Sigmoid colon (tissue), 4 donors: ENCODE measurements around the gene TCAIM.

ENCODE experiments used
- POLR2AphosphoS5 ChIP-seq, 4 donors: sonication (generic); formaldehyde crosslinking; IDR thresholded peaks; one replicate each; pipeline ENCODE4 v1.6.1; 2017; ENCODE audit warnings: antibody characterized with exemption in 4 of 4
- TF ChIP-seq, protein P1 (sequence below), 4 experiments: fragments of 450-650 bp in 3 of 4; fragments of 200-600 bp in 1 of 4; IDR thresholded peaks; one replicate each; pipeline ENCODE4 v1.5.1; 2016 to 2019; ENCODE audit warnings: antibody characterized with exemption in 4 of 4, mild to moderate bottlenecking in 3 of 4, moderate library complexity in 2 of 4

- no peak for TF ChIP-seq POLR2AphosphoS5 (IDR thresholded peaks at IDR 0.05)
- TF ChIP-seq, protein P1, sequence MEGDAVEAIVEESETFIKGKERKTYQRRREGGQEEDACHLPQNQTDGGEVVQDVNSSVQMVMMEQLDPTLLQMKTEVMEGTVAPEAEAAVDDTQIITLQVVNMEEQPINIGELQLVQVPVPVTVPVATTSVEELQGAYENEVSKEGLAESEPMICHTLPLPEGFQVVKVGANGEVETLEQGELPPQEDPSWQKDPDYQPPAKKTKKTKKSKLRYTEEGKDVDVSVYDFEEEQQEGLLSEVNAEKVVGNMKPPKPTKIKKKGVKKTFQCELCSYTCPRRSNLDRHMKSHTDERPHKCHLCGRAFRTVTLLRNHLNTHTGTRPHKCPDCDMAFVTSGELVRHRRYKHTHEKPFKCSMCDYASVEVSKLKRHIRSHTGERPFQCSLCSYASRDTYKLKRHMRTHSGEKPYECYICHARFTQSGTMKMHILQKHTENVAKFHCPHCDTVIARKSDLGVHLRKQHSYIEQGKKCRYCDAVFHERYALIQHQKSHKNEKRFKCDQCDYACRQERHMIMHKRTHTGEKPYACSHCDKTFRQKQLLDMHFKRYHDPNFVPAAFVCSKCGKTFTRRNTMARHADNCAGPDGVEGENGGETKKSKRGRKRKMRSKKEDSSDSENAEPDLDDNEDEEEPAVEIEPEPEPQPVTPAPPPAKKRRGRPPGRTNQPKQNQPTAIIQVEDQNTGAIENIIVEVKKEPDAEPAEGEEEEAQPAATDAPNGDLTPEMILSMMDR (IDR thresholded peaks at IDR 0.05) = no peak
These were observed 90.9 kb downstream of the TCAIM start for GRCh38 chr3:44429459-44429858.
